Bone marrow (tissue), 2 donors: ENCODE measurements around the gene PLXNA1.

ENCODE experiments used
- DNase-seq, 2 donors: peaks; one replicate each; lab custom pipeline; 2025; lab: John Stamatoyannopoulos, UW

PLXNA1 gene

GRCh38 chr3:127019449-127019848, 36.5 kb downstream of the PLXNA1 start:
- DNase-seq: no peak

GRCh38 chr3:127020543-127020942, 37.6 kb downstream of the PLXNA1 start:
- DNase-seq: no peak

DNA sequence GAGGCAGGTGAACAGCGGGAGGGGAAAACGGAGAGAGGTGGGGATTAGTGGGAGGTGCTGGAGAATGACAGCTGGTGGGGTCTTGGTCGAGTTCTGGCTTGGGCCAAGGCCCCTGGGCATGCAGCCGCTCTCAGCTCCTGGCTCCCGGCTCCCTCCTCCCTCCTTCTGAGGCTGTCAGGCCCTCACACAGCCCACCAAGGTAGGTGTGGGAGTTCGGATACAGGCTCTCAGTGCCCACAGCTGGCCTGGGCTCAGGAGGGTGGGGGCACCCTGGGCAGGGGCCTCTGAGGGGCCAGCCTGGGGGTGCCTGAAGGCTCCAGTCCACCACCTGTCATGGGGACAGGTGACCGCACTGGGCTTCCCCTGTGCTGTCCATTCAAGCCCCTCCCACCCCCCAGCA, 39.9 kb downstream of the PLXNA1 start:
- DNase-seq: no peak

DNA sequence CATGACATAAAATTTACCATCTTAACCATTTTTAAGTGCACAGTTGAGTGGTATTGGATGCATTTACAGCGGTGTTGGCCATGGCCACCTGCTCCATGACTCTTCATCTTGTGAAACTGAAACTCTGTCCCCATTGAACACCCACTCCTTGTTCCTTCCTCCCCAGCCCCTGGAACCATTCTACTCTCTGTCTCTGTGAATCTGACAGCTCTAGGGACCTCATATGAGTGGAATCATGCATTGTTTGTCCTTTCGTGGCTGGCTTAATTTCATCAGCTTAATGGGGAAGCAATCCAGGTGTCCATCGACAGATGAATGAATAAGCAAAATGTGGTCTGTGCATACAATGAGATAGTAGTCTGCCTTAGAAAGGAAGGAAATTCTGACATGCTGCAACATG, 42.5 kb downstream of the PLXNA1 start:
- no peak for DNase-seq

DNA sequence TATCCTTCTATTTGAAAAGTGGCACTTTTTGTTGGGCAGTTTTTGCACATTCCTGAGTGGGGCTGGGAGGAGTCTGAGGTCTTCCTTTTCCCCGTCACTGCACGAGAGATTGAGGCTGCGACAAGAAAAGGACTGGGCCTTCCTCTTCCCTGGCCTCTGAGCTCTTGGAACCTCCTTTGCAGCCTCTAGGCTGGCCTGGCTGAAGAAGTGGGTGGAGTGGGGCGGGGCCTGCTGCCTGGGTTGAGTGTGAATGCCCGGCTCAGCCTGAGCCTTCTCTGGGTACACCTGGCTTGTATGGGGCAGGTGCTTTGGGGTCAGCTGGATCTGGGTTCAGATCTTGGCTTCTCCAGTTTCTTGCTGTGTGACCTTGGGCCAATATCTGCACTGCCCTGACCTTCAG, 43.1 kb downstream of the PLXNA1 start:
- DNase-seq: no peak

GRCh38 chr3:127026661-127027060, 43.7 kb downstream of the PLXNA1 start:
- DNase-seq: no peak

GRCh38 chr3:127027061-127027735, 44.3 kb downstream of the PLXNA1 start:
- no peak for DNase-seq

DNA sequence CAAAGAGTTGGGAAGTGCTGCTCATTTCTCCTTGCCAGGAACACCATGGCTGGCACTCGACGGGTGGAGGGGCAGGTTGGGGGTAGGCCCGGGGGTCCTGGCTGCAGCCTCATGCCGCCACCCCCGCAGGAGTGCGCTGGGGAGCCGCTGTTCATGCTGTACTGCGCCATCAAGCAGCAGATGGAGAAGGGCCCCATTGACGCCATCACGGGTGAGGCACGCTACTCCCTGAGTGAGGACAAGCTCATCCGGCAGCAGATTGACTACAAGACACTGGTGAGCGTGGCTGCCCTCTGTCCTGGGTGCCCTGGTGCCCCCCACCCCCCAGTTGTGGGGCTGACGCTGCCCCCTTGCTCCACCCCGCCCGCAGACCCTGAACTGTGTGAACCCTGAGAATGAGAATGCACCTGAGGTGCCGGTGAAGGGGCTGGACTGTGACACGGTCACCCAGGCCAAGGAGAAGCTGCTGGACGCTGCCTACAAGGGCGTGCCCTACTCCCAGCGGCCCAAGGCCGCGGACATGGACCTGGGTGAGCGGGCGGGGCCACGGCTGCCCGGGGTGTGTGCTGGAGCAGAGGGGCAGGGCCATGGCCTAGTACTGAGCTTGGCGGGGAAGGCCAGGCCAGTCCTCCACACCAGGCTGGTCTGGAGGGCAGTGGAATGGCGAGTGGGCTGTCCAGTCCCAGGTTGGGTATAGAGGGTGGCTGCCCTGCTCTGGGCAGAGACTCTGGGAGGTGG, 45.1 kb downstream of the PLXNA1 start:
- DNase-seq: no peak

DNA sequence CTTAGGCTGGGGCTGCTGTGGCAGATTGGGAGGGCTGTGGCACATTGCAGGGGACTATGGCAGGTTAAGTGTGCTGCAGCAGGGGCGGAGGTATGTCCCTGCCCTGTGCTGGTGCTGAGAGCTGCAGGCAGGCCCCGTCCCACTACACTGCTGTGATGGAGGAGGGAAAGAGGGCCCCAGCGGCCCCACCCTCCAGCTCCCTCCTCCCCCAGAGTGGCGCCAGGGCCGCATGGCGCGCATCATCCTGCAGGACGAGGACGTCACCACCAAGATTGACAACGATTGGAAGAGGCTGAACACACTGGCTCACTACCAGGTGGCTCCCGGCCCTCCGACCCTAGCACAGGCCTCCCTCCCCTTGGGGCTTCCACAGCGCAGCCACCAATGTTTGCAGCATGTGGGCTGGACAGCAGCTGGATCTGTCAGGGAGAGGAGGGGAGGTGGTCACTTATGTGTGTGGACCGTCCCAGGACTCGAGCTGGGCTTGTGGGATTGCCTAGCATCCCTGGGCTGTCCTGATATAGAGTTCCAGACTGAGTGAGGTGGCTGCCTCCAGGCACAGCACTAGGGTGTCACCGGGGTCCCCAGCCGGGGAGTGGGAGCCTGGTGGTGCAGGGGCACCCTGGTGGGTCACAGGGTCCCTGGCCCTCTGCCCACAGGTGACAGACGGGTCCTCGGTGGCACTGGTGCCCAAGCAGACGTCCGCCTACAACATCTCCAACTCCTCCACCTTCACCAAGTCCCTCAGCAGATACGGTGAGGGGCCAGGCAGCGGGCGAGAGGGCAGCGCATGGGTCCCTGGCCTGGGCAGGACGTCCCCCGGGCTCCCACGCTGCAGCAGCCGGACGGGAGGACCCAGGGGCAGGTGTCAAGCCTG, 46.1 kb downstream of the PLXNA1 start:
- DNase-seq: no peak

- no peak for DNase-seq
Observed at GRCh38 chr3:127029658-127030507, 47.0 kb downstream of the PLXNA1 start.

- no peak for DNase-seq
Observed at GRCh38 chr3:127030508-127031412, 47.8 kb downstream of the PLXNA1 start.

DNA sequence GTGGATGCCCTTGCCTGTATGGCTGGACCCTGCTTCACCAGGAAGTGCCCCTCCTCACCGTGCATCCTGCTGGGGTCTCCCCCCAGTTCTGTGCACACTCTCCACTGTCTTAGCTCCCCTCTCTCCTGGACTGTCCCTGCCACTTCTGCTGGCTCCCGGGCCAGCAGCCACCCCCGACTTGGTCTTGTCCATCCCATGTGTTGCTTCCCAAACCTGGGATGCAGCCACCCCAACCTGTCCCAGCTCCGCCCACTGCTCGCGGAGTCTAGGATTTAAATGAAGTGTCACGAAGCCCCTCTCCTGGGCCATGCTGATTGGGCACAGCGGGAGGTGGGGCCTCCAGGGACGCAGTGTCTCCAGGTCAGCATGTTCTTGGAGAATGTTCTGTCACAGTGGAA, 48.5 kb downstream of the PLXNA1 start:
- DNase-seq: no peak

DNA sequence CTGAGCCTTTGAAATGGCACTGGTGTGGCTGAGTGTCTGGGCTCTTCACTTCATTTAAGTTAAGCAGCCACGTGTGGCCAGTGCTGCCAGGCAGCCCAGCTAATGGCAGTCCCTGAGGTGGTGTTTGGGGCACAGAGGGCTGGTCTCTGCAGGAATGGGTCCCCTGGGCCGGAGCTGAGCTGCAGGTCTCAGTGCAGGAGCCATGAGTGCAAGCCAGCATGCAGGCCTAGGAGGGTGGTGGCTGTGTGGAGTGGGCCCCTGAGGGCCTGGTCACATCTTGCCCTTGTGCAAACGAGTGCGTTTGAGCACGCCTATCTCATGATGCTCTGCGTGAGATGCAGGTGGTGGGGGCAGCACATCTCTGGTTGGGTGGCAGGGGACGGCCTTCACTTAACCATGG, 48.9 kb downstream of the PLXNA1 start:
- no peak for DNase-seq

- DNase-seq: no peak
Observed at GRCh38 chr3:127032296-127032990, 49.5 kb downstream of the PLXNA1 start.
